HG03159 (cell line): ENCODE measurements around the gene SHC3.

Source experiments
- ATAC-seq: cut with Tn5 transposase; IDR thresholded peaks from one replicate; pipeline ENCODE4 v1.9.1; 2021; ENCODE audit warnings: mild to moderate bottlenecking, moderate library complexity; ENCODE audit not compliant: unreplicated experiment

Gene SHC3

GRCh38 chr9:89029788-89030187, 148.8 kb downstream of the SHC3 start:
- no peak for ATAC-seq

- no peak for ATAC-seq
Observed at GRCh38 chr9:89026876-89027275, 151.7 kb downstream of the SHC3 start.

GRCh38 chr9:89025553-89025952, 153.1 kb downstream of the SHC3 start:
- ATAC-seq, result no peak

GRCh38 chr9:89024727-89025126, 153.9 kb downstream of the SHC3 start:
- no peak for ATAC-seq

GRCh38 chr9:89023740-89024139, 154.9 kb downstream of the SHC3 start:
- ATAC-seq, result no peak

GRCh38 chr9:89022902-89023301, 155.7 kb downstream of the SHC3 start:
- ATAC-seq, result no peak

- no peak for ATAC-seq
Observed at GRCh38 chr9:89022001-89022759, 156.4 kb downstream of the SHC3 start.

GRCh38 chr9:89021154-89021803, 157.3 kb downstream of the SHC3 start:
- no peak for ATAC-seq

- ATAC-seq, result no peak
Observed at GRCh38 chr9:89020754-89021153, 157.9 kb downstream of the SHC3 start.

- no peak for ATAC-seq
Observed at GRCh38 chr9:89015336-89015735, 163.3 kb downstream of the SHC3 start.

- ATAC-seq, result no peak
Observed at GRCh38 chr9:89014153-89014552, 164.5 kb downstream of the SHC3 start.

- ATAC-seq, result no peak
Observed at GRCh38 chr9:89013660-89014059, 165.0 kb downstream of the SHC3 start.

- no peak for ATAC-seq
Observed at GRCh38 chr9:89012294-89013042, 166.2 kb downstream of the SHC3 start.

- ATAC-seq, result no peak
Observed at GRCh38 chr9:89011683-89012082, 166.9 kb downstream of the SHC3 start.

- ATAC-seq, result no peak
Observed at GRCh38 chr9:89010526-89011111, 168.0 kb downstream of the SHC3 start.

- ATAC-seq, result no peak
Observed at GRCh38 chr9:89010056-89010455, 168.6 kb downstream of the SHC3 start.

GRCh38 chr9:89009546-89009840, 169.1 kb downstream of the SHC3 start:
- no peak for ATAC-seq

GRCh38 chr9:89008744-89009545, 169.7 kb downstream of the SHC3 start:
- ATAC-seq, result no peak

- no peak for ATAC-seq
Observed at GRCh38 chr9:89008055-89008743, 170.4 kb downstream of the SHC3 start.
